Measurements from ENCODE around the gene B4GALT4. TPM values are rescaled to one million over a fixed set of nuclear protein-coding genes. Genes with fewer than 3 reads are reported as not detected.
"Not testable (repeated sequence)": the region's sequence is repeated elsewhere in the genome, so short reads cannot be mapped to it uniquely, and the experiment has no call there.

B4GALT4 gene
- total RNA-seq, 2 donors from 2014 or later, result 141 to 145 TPM

DNA sequence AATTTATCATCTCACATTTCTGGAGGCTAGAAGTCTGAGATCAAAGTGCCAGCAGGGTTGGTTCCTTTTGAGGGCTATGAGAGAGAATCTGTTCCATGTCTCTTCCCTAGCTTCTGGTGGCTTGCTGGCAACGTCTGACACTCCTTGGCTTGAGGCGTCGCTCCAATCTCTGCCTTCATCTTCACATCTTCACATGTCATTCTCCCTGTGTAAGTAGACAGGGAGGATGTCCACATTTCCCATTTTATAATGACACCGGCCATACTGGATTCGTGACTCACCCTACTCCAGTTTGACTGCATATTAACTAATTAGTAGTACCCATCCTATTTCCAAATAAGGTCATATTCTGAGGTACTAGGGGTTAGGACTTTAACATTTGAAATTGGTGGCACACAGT lies 36.0 kb upstream of the B4GALT4 start:
- no peaks in the 10 kb centered on the region for H3K27me3 ChIP-seq (ENCODE audit: control insufficient read depth, insufficient read depth, low read length, poor library complexity, severe bottlenecking)
- 52 to 86% methylated on average over 3 to 5 of the region's 5 CpGs for WGBS, 2 experiments (ENCODE audit: insufficient coverage in 1 of 2, insufficient read length in 1 of 2)
- Mint-ChIP-seq H3K4me1 (peaks cover 11% of the 10 kb centered on the region), H3K27ac (no peak overlapping the region), H3K9me3 (peaks cover 14% of the 10 kb centered on the region), H3K27me3 (ENCODE audit: insufficient read depth) (no peaks in the 10 kb centered on the region), H3K4me3 (no peak overlapping the region), H3K36me3 (ENCODE audit: low read depth) (no peaks in the 10 kb centered on the region)
- H3K4me1 ChIP-seq (ENCODE audit: control insufficient read depth, insufficient read depth, low read length), result no peaks in the 10 kb centered on the region
- no peak overlapping the region for H3K27ac ChIP-seq (ENCODE audit: low read depth, low read length)
- H3K36me3 ChIP-seq (ENCODE audit: control insufficient read depth, insufficient read depth, low read length), result no peaks in the 10 kb centered on the region
- no peak overlapping the region for H3K9ac ChIP-seq (ENCODE audit: extremely low read depth, low read length, poor library complexity, severe bottlenecking)
- no peaks in the 10 kb centered on the region for H3K9me3 ChIP-seq (ENCODE audit: control insufficient read depth, low read length)
- TF ChIP-seq, protein P1, sequence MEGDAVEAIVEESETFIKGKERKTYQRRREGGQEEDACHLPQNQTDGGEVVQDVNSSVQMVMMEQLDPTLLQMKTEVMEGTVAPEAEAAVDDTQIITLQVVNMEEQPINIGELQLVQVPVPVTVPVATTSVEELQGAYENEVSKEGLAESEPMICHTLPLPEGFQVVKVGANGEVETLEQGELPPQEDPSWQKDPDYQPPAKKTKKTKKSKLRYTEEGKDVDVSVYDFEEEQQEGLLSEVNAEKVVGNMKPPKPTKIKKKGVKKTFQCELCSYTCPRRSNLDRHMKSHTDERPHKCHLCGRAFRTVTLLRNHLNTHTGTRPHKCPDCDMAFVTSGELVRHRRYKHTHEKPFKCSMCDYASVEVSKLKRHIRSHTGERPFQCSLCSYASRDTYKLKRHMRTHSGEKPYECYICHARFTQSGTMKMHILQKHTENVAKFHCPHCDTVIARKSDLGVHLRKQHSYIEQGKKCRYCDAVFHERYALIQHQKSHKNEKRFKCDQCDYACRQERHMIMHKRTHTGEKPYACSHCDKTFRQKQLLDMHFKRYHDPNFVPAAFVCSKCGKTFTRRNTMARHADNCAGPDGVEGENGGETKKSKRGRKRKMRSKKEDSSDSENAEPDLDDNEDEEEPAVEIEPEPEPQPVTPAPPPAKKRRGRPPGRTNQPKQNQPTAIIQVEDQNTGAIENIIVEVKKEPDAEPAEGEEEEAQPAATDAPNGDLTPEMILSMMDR (conservative IDR thresholded peaks at IDR 0.05), result no peak
- no peak for DNase-seq
- H3K4me3 ChIP-seq (ENCODE audit: low read length), result no peak overlapping the region

DNA sequence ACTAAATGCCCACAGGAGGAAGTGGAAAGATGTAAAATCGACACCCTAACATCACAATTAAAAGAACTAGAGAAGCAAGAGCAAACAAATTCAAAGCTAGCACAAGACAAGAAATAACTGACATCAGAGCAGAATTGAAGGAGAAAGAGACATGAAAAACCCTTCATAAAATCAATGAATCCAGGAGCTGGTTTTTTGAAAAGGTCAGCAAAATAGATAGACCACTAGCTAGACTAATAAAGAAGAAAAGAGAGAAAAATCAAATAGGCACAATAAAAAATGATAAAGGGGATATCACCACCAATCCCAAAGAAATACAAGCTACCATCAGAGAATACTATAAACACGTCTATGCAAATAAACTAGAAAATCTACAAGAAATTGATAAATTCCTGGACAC lies 29.5 kb upstream of the B4GALT4 start:
- WGBS, 2 experiments (ENCODE audit: insufficient coverage in 1 of 2, insufficient read length in 1 of 2), result 85% methylated on average over 1 of the region's 2 CpGs; no CpG with 5 or more reads in 1 of the 2 experiments
- not testable (repeated sequence) for H3K27me3 Mint-ChIP-seq (ENCODE audit: insufficient read depth); H3K9ac ChIP-seq (ENCODE audit: extremely low read depth, low read length, poor library complexity, severe bottlenecking); H3K4me1 Mint-ChIP-seq; H3K27ac ChIP-seq (ENCODE audit: low read depth, low read length); H3K4me3 Mint-ChIP-seq; H3K36me3 ChIP-seq (ENCODE audit: control insufficient read depth, insufficient read depth, low read length); H3K9me3 ChIP-seq (ENCODE audit: control insufficient read depth, low read length); H3K4me1 ChIP-seq (ENCODE audit: control insufficient read depth, insufficient read depth, low read length); DNase-seq; H3K27ac Mint-ChIP-seq; H3K27me3 ChIP-seq (ENCODE audit: control insufficient read depth, insufficient read depth, low read length, poor library complexity, severe bottlenecking); H3K4me3 ChIP-seq (ENCODE audit: low read length); H3K36me3 Mint-ChIP-seq (ENCODE audit: low read depth)
- H3K9me3 Mint-ChIP-seq, result peaks cover 21% of the 10 kb centered on the region

DNA sequence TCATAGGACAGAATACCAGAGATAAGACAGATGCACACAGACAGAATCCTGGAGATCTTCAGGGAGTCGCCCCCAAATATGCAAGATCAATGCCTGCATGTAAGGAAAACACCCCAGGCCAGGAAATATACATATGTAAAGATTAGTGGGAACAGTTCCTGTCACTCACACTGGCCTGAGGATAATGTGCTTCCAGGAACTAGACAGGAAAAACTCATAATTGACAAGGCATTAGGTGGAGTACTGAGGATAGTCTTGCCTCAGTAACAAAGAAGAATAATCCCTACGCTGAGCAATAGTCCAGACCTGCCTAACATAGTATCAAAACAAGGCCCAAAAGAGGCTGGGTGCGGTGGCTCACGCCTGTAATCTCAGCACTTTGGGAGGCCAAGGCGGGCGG lies 20.4 kb upstream of the B4GALT4 start:
- TF ChIP-seq, protein P1 (conservative IDR thresholded peaks at IDR 0.05), result no peak
- Mint-ChIP-seq H3K36me3 (ENCODE audit: low read depth) (no peaks in the 10 kb centered on the region), H3K4me1 (peaks cover 11% of the 10 kb centered on the region), H3K27me3 (ENCODE audit: insufficient read depth) (peaks cover 1% of the 10 kb centered on the region), H3K9me3 (no peaks in the 10 kb centered on the region), H3K4me3 (no peak overlapping the region), H3K27ac (no peak overlapping the region)
- Histone ChIP-seq H3K27ac (ENCODE audit: low read depth, low read length) (no peak overlapping the region), H3K27me3 (ENCODE audit: control insufficient read depth, insufficient read depth, low read length, poor library complexity, severe bottlenecking) (no peaks in the 10 kb centered on the region), H3K9ac (ENCODE audit: extremely low read depth, low read length, poor library complexity, severe bottlenecking) (no peak overlapping the region), H3K4me1 (ENCODE audit: control insufficient read depth, insufficient read depth, low read length) (no peaks in the 10 kb centered on the region), H3K4me3 (ENCODE audit: low read length) (no peak overlapping the region), H3K36me3 (ENCODE audit: control insufficient read depth, insufficient read depth, low read length) (no peaks in the 10 kb centered on the region), H3K9me3 (ENCODE audit: control insufficient read depth, low read length) (peaks cover 20% of the 10 kb centered on the region)
- 33 to 80% methylated on average over 1 to 6 of the region's 6 CpGs for WGBS, 2 experiments (ENCODE audit: insufficient coverage in 1 of 2, insufficient read length in 1 of 2)
- DNase-seq, result no peak

DNA sequence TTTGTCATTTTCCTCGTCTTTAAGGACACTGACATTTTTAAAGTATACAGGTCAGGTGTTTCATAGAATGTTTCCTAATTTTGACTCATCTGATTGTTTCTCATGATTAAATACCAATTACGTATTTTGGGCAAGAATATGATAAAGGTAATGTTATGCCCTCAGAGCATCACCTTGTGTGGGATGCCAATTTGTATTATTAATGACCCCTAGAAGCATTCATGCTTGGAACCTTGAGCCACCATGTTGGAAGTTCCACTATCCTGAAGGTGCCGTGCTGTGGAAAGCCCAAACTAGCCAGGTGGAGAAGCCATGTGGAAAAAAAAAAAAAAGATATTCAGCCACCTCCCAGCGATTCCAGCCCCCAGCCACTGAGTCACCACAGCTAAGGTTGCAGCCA lies 19.1 kb upstream of the B4GALT4 start:
- H3K27ac ChIP-seq (ENCODE audit: low read depth, low read length), result no peak overlapping the region
- no peak overlapping the region for H3K4me3 Mint-ChIP-seq
- no peaks in the 10 kb centered on the region for H3K27me3 ChIP-seq (ENCODE audit: control insufficient read depth, insufficient read depth, low read length, poor library complexity, severe bottlenecking)
- no peak overlapping the region for H3K9ac ChIP-seq (ENCODE audit: extremely low read depth, low read length, poor library complexity, severe bottlenecking)
- H3K9me3 ChIP-seq (ENCODE audit: control insufficient read depth, low read length), result peaks cover 20% of the 10 kb centered on the region
- no peaks in the 10 kb centered on the region for H3K36me3 ChIP-seq (ENCODE audit: control insufficient read depth, insufficient read depth, low read length)
- peaks cover 3% of the 10 kb centered on the region for H3K4me1 ChIP-seq (ENCODE audit: control insufficient read depth, insufficient read depth, low read length)
- peaks cover 16% of the 10 kb centered on the region for H3K4me1 Mint-ChIP-seq
- TF ChIP-seq, protein P1 (conservative IDR thresholded peaks at IDR 0.05), result no peak
- H3K4me3 ChIP-seq (ENCODE audit: low read length), result no peak overlapping the region
- 93 to 96% methylated on average over 3 to 4 of the region's 4 CpGs for WGBS, 2 experiments (ENCODE audit: insufficient coverage in 1 of 2, insufficient read length in 1 of 2)
- H3K36me3 Mint-ChIP-seq (ENCODE audit: low read depth), result no peaks in the 10 kb centered on the region
- no peaks in the 10 kb centered on the region for H3K9me3 Mint-ChIP-seq
- H3K27ac Mint-ChIP-seq, result no peak overlapping the region
- peaks cover 1% of the 10 kb centered on the region for H3K27me3 Mint-ChIP-seq (ENCODE audit: insufficient read depth)
- DNase-seq, result no peak

Data from endodermal cell (in vitro differentiated cells).